Activated naive CD4-positive, alpha-beta T cell (primary cell): ENCODE data around the gene CCNY.

Experiments used
- DNase-seq, 4 experiments: peaks; one replicate each; lab custom pipeline; 2025; lab: John Stamatoyannopoulos, UW

The CCNY gene

DNA sequence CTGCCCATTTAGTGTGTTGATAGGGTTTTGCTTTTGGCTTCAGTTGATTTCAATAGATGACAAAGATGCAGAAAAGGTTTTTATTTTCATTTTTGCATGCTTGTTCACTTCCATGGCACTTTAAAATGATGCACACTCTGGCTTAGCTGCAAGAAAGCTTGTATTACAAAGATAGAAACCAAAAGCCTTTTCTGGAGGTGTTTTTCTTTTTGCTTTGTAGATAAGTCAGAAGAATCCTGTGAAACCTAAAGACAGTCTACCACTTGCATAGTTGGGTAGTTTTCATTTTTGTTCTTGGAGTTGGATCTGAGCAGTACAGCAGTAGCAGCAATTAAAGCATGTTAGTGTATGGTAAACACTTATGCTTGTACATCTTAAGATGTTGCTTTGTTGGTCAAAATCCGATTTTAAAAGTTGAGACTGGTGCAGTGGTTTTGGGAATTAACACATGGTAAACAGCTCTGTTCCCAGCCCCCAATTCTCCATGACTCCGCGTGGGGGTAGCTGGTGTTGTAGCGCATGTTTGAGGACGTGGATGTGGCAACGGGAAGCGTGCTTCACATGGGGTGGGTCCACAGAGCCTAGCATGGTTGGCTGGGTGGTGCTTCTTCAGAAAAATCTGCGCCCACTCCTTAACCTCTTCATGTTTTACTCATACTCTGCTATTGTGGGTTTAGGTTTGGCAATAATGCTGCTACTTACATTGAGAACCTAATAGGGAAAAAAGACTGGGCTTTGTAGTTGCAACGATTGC lies 19.8 kb downstream of the CCNY start:
- DNase-seq, result no peak

DNA sequence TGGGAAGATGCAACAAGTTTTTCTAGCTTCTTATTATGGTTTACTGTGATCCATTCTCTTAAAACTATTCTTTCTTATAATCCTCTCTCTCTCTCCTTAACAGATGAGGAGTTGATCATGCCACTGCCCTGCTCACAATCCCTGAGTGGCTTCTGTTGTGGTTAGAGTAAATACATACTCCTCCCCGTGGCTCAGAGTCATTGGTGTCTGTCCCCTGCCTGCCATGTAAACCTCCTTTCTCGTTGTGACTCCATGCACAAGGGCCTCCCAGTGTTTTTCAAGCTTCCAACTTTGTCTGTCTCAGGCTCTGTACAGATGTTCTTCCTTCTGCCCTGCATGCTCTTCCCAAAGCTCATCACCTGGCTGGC lies 20.4 kb downstream of the CCNY start:
- no peak for DNase-seq

DNA sequence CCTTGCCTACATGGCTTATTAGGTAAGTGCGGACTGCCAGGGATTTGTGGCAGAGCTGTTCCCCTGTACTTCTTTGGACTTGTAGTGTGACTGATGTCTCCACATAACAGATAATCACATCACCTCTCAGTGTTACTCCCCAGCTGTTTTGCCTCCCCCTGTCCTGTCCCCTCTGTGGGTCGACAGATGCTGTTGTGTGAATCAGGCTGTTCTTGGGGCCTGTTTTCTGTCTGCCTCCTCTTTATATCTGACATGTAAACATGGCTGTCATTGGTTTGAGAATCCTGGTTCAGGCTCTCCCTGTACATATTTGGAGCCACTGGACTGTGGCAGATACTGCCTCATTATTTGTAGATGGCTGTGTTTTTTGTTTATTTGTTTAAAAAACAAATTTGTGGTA lies 22.7 kb downstream of the CCNY start:
- DNase-seq, result no peak

DNA sequence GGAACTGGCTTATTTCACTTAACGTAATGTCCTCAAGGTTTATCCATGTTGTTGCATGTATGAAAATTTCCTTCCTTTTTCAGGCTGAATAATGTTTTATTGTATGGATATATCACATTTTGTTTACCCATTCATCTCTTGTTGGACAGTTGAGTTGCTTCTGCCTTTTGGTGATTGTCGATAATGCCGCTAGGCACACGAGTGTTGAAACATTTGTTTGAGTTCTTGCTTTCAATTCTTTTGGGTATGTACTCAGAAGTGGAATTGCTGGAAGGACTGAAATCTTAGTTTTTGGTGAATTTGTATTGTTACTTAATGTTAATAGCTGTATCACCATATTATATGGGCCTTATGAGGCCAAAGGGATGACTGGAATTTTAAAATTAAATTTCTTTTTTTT lies 23.6 kb downstream of the CCNY start:
- no peak for DNase-seq

DNA sequence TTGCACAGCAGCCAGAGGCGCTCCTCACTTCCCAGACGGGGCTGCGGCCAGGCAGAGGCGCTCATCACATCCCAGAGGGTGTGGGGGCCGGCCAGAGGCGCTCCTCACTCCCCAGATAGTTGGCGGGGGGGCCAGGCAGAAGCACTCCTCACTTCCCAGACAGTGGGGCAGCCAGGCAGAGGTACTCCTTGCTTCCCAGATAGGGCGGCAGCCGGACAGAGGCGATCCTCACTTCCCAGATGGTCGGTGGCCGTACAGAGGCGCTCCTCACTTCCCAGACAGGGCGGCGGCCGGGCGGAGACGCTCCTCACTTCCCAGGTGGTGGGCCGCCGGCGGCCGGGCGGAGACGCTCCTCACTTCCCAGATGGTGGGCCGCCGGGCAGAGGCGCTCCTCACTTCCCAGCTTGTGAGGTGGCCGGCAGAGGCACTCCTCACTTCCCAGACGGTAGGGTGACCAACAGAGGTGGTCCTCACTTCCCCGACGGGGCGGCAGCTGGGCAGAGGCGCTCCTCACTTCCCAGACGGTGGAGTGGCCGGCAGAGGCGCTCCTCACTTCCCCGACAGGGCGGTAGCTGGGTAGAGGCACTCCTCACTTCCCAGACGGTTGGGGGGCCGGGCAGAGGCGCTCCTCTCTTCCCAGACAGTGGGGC lies 26.5 kb downstream of the CCNY start:
- DNase-seq, result no peak

DNA sequence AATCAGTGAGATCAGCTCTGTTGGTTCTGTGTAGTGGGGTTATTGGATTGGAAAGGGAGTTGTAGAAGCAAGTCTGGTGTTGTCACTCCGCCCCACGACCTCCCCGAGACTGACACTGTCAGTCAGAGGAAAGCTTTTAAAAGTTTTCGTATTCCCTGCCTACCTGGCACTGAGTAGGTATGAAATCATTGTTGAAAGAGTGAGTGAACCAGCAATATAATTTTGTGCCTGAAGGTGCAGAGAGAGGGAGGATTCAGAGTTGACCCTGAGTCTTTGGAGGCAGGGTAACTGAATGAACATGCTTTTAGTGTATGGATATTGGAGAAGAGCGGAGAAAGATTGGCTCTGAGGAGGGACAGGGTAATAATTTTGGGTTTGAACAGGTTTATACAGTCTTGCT lies 27.3 kb downstream of the CCNY start:
- DNase-seq, result no peak

DNA sequence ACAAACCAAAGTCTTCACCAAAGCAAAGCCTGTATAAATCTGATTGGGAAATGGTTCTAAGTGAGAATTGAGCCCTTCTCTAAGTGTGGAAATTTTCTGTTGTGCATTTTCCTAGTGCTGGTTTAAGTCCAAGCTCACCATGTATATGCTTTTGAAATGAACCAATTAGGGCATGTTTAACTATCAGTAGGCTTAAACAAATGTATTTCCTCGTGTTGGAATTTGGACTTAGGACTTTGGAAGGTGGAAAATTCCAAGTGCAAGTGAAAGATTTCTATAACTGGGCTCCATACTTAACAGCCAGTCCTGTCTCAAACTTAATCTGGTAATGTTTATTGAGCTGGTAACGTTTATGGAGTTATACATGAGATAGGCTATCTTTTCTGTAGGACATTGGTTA lies 28.5 kb downstream of the CCNY start:
- DNase-seq, result no peak

DNA sequence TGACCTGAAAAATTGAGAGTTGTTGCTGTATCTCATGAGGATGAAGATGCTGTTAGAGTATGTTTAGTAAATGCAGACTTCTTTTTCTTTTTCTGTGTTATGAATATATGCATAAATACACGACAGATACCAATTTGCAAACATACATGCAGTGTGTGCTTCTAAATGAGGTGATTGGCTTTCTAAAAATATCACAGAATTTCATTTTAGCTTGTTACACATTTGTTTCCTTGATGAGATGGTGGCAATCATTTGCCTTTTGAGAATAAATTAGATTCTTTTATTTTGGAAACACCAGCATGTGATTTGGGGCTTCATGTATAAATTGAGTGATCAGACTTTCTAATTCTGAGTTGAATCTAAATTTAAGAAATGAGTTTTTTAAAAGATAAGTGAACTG lies 29.7 kb downstream of the CCNY start:
- DNase-seq, result no peak

DNA sequence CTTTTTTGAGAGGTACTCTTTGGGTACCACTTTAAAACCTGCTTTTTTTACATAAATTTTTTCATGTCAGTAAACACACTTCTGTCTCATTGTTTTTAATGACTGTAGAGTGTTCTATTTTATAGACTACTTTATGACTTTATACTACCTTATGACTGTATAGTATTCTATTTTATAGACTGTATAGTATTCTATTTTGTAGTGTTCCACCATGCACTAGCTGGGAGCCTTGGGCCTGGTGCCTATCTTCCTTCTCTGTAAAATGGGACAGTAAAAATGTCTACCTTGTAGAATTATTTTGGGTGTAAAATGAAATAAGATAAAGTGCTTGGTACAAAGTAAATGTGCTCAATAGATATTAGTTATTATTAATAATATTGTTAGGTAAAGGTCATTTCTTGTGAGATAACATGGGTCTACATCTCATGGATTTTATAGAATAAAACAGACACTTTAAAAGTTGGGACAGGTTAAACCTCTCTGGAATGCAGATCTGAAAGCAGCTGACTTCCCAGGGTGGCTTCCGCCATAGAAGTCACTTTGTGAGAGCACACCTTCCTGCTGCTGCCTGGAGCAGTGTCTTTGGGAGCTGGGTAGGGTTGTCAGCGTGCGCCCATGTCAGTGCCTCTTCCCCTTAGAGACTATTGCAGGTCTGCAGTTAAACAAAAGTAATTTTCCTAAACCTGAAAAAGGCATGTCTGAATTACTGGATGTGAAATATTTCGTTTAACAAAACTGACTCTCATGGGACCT lies 31.0 kb downstream of the CCNY start:
- DNase-seq, result no peak

DNA sequence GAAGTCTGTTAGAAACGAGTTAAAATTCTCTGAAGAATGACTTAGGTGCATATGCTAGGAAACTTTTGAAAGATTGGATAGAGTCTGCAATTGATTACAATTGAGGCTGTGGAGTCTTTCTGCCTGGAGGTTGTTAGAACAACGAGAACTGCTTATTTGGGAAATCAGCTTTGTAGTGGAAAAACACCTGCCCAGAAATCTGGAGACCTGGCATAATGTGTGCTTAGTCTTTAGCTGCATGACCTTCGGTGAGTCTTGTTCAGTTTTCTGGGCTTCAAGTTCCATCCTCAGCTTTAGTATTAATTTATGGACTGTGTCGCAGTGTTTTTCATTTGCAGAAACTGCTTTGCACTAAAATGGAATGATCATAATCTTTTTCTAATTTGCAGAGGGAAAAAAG lies 31.7 kb downstream of the CCNY start:
- no peak for DNase-seq

DNA sequence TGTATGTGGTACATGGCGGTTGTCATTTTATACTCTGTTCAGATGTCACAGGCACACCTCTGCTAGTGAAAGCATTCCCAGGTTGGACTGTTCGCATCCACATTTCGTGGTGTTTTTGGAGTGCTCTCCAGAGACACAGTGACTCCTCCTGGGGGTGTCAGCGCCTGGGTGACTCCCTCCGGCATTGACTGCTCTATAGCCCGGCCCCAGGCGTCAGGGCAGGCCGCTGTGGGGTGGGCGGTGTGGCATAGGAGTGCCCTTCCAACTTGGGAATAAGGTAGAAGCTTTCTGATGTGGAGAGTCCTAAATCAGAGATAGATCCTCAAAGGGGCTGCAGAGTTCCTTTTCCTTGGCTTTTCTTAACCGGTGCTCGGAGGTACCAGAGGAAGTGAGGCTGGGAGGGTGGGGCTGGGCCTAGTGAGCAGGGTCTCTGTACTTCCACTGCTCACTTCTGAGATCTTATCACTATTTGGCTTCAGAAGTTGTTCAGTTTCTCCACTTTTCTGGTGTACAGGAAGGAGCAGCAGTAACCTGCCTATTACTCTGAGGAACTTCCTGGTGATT lies 32.3 kb downstream of the CCNY start:
- DNase-seq, result no peak

DNA sequence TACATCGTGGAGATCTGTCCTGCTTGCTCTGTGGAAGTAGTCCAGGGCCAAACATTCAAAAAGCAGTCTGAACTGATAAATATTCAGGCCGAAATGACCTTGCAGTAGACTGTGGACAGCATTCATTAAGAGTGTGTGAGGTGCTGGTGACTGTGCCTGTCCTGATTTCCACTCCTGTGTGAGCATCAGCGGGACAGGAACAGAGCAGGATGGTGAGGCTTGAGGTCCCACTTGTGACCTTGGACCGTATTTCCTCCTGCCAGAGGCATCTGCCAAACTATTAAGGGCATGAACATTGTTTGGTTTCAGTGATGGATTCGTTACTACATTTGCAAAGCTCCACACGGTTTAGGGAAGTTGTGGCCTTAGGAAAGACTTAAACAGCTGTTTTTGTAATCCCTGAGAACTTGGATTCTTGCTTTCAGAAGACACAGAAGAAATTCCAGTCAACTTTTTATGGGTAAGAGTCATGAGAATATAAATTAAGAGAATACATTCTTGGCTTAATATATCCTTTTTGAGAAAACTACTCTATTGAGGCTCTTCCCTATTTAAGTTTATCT lies 32.8 kb downstream of the CCNY start:
- DNase-seq, result no peak

DNA sequence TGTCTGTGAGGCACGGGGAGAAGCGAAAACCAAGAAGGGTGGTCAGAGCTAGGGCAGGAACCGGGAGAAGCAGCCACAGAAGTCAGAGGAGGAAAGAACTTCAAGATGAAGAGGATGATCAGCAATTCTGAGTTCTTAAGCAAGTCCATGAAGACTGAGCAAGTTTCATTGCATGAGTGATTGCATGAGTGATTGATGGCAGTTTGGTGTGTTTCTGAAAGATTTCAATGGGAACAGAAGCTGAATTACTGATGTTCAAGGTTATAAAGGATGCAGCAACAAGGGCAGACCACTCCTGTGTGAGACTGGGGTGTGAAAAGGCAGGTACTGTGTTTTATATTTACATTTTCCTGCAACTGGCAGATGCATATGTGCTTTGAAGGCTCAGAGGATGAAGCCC lies 35.4 kb downstream of the CCNY start:
- DNase-seq, result no peak

DNA sequence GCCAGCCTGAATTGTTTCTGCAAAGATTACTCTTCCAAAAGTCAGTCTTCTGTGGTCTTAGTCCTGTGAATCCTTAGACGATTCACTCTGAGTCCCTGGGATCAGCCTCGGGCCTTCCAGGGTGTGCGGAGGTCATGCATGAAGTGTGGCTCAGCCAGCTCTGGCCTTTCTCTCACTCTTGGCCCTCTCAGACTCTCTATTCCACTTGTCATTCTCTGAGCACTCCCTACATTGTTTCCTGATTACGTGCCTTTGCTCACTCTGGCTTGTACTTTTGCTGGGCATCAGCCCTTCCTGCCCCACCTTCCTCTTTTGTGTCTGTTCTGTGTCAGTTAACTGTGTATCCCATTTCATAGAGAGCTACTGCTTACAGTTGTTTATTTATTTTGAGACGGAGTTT lies 36.0 kb downstream of the CCNY start:
- no peak for DNase-seq

DNA sequence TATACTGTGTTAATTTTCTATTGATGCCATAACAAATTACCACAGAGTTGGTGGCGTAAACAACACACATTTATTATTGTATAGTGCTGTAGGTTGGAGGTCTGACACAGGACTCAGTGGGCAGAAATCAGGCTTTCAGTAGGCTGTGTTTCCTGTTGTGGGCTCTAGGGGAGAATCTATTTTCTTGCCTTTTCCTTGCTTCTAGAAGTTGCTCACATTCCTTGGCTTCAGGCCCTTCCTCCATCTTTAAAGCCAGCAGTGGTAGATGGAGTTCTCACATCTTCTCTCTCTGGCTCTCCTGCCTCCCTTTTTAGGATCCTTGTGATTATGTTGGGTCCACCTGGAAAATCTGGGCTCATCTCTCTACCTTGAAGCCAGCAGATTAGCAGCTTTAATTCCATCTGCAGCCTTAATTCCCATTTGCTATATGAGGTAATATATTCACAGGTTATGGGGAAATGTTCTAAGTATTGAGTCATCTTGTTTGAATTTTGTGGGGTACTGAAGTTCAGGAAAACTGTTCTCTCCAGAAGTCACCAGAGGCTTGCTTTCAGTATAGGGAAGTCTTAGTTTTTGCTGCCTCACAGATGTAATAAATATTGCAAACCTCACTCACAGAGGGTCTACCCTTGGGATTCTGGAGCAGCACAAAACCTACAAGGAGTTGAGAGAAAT lies 38.9 kb downstream of the CCNY start:
- no peak for DNase-seq

DNA sequence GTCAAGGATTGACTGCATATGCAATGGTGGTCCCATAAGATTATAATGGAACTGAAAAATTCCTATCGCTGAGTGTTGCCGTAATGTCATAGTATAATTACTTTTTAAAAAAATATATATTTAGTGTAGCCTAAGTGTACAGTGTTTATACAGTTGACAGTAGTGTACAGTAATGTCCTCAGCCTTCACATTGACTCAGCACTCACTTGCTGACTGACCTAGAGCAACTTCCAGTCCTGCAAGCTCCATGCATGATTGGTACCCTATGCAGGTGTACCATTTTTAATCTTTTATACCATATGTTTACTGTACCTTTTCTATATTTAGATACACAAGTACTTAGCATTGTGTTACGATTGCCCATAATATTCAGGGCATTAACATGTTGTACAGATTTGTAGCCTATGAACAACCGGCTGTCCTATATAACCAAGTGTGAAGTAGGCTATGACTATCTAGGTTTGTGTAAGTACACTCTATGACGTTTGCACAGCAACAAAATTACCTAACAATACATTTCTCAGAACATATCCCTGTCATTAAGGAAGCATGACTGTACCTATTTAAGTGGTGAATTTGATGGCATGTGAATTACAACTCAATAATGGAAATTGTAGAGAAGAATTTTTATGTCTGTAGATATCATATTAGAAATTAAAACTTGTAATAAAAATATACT lies 40.9 kb downstream of the CCNY start:
- DNase-seq, result no peak

DNA sequence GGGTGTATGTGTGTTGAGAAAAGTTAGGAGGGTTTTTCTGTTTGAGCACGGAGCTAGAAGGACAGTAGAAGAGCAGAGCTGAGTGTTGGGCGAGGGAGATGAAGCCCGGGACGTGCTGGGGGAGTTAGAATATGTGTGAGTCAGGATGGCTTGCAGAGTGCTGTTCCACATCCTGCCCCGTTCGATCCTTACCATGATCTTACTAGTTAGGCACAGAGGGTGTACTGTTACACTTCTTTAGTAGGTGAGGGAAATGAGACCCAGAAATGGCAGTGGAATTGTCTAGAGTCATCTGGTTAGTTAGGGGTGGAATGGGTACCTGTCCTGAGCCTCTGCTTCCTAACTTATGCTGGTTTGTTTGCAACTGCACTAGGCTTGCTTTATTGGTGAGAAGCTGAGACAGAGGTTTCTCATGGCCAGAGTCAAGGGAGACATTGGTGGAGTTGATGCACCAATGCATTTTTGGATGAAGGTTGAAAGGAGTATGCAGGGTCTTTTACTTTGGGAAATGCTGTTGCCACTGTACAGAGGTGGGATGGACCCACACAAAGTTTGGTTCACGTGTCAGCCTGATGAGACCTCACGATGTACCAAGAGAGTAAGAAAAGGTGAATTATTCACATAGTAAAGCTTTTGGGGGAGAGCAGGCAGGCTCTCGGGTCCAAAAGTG lies 42.4 kb downstream of the CCNY start:
- DNase-seq, result no peak

DNA sequence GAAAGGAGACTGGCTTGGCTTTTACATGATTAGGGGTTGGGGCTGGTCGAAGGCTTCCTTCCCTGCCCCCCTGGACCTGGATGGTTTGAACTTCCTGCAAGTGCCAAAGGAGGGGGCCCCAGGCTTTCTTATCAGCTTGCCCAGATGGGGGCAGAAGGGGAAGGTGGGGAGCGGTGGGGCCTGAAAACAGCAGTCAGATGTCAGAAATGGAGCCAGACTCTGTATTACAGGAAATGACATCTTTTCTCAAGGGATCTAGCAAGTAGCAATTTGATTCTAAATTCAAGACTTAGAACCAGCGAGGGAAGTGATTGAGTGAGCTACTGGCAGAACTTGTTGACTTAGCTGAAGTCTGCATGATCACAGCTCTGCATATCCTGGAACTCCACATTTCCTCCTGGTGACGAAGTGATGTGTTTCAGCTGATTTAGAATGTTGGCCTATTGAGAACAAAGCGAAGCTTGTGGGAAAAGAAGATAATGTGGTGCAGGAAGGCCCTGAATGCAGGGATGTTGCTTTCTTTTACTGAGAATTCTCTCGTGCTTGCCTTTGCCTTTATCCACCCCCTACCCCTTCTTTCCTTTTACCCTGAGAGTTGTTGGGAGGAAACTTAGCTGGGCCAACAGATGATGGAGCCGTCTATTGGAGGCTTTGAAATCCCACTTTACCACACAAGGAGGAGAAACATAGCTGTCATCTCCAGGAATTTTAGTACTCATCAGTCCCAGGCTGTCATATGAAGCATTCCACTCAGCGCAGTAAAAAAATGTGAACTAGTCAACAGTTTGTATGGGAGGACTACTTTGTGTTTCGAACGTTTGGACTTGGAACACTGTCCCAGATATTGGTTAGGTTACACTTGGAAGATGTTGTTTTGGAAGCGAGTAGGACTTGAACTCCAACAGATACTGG lies 43.2 kb downstream of the CCNY start:
- DNase-seq, result no peak

DNA sequence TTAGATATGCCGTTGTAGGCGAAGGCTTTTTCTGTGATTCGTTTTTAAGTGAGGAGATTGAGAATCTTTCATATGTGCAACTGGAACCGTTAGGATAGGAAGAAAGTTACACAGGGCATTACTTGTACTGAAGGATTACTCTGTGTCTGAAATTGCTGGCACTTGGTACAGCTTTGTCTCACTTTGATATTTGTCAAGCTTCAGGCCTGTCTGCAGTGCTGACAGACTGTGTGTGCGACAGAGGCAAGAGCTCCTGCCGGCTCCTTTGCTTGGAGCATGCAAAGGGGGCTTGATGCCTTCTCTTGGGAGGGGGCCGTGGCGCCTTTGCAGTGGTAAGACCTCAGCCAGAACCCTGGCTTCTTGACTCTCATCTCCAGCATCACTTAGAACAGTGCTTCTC lies 45.8 kb downstream of the CCNY start:
- DNase-seq, result no peak
